HG03103 (cell line): ENCODE measurements around the gene RASA3.

Source experiments
- ATAC-seq: cut with Tn5 transposase; IDR thresholded peaks from one replicate; pipeline ENCODE4 v1.9.1; 2021; ENCODE audit warnings: low read depth; ENCODE audit not compliant: unreplicated experiment

The RASA3 gene

DNA sequence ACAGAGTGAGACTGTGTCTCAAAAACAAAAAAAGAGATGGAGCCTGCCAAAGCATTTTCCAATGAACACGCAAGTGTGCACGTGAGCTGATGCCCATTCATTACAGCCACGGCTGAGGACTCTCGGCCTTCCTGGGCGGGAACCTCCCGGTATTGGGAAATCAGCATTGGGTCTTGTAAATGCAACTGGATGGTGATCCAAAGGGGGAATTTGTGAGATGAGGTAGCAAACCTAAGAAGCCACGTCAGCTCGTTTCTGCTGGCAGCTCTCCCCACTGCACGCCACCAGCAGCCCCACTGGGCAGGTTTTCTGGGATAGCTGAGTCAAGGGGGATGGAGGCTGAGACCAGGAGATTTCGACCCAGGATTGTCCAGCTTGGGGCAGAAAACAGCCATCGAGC, 170.0 kb downstream of the RASA3 start:
- ATAC-seq, result no peak

DNA sequence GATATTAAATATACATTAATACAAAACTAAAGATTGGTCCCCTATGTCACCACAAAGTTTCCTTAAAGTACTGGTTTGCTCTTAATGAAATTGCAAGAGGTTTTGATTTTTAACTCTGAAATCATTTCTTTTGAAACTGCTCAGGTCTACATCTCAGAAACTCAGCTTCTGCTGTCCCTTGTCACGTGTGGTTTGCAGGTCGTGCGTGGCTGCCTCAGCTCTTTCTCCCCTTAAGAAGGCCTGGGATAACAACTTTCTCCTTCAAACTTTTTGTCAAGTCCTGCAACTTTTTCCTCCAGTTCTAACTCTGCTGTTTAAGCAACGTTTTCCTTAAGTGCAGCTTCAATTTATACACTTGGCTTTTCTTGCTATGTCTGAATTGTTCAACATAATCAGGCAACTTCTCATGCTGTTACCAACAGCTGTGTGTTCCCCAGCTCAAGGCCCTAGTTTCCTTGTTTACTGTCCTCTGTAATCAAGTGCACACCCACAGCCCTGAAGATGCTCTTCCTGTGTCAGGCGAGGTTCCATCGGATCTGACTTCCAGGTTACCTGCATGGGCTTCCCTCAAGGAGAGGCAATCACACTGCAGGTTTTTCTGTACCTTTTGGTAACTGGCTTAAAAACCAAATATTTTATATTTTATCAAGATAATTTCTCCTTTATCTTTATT, 172.0 kb downstream of the RASA3 start:
- no peak for ATAC-seq

DNA sequence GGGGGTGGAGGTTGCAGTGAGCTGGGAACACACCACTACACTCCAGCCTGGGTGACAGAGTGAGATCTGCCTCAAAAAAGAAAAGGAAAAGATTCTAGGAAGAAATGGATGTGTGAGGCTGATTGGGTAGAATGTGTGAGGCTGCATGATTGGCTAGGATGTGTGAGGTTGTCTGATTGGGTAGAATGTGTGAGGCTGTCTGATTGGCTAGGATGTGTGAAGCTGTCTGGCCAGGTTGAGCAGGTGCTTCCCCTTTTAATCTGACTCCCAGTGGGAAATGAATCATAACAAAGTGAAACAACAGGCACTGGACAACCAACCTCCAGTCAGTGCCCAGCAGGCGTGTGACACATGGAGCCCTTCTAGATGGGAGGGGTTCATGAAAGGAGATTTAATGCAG, 173.2 kb downstream of the RASA3 start:
- ATAC-seq, result no peak

DNA sequence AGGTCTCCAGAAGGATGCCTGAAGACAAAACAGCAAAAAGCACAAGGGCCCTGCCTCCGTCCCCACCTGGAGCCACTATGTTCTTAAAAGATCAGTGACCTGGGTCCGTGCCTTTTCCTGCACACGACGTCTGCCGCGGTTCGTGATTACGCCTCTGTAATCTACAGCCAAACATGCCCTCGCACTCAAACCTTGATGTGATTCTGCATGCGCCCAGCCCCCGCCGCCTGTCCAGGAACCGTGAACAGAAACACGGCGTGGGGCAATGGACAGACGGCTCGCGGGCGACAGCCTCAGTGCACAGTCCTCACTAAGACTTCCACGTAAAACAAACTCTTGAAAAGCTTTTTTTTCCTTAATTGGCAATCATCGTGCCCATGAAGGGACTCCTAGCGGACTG, 174.1 kb downstream of the RASA3 start:
- ATAC-seq, result no peak

DNA sequence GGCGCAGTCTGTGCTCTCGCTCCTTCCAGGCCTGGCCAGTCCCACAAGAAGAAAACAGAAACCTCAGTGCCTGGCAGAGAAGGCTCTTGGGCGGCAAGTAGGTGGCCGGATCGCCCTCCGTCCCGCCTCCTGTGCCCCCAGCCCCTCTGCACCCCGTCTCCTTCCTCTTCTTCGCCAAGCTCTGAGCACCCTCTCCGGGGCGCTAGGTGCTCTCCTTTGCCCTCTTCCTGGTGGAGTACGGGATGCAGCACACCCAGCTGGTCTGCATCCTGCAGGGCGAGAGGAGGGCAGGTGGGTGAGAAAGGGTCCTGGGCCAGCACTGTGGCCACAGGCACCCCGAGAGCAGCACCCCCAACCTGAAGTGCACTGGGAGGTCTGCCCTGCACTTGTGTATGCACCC, 175.9 kb downstream of the RASA3 start:
- no peak for ATAC-seq

DNA sequence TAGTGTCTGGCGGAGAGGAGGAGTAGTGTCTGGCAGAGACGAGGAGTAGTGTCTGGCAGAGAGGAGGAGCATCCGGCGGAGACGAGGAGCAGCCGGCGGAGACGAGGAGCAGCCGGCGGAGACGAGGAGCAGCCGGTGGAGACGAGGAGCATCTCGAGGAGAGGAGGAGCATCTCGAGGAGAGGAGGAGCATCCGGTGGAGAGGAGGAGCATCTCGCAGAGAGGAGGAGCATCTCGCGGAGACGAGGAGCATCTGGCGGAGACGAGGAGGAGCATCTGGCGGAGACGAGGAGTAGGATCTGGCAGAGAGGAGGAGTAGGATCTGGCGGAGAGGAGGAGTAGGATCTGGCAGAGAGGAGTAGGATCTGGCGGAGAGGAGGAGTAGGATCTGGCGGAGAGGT, 176.7 kb downstream of the RASA3 start:
- ATAC-seq, result no peak

DNA sequence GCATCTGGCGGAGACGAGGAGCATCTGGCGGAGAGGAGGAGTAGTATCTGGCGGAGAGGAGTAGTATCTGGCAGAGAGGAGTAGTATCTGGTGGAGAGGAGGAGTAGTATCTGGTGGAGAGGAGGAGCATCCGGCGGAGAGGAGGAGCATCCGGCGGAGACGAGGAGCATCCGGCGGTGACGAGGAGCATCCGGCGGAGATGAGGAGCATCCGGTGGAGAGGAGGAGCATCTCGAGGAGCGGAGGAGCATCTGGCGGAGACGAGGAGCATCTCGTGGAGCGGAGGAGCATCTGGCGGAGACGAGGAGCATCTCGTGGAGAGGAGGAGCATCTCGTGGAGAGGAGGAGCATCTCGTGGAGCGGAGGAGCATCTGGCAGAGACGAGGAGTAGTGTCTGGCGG, 177.2 kb downstream of the RASA3 start:
- ATAC-seq, result no peak

DNA sequence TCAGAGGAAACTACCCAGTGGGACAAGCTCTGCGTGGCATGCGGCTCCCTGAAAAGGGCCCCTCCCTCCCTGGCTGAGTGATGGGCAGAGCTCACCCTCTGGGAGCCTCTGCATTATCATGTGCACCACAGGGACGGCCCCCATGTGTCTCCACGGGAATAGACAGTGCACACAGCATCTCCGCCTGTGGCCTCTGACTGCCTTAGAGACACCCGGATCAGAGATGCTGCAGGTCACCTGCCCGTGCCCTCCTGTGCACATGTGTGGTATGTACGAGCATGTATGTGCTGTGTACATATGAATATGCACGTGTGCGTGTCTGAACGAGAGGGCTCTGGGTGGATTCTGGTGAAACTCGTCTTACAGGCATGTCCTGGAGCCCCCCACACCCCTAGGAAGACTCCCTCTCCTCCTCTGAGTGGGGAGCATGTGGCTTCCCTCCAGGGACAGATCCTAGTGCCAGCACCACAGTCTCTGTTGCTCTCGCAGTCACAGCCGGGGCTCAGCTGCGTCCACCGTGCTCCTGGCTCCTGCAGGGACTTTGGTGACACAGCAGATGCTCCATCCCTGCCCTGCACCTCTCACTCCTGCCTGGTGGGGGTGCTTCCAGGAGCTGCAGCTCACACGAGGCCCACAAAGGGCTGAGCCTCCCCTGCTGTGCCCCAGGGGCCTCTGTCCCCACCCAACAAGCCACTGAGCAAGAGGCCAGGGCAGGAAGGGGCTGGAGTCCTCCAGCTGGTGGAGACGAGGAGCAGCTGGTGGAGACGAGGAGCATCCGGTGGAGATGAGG, 178.2 kb downstream of the RASA3 start:
- ATAC-seq, result no peak

DNA sequence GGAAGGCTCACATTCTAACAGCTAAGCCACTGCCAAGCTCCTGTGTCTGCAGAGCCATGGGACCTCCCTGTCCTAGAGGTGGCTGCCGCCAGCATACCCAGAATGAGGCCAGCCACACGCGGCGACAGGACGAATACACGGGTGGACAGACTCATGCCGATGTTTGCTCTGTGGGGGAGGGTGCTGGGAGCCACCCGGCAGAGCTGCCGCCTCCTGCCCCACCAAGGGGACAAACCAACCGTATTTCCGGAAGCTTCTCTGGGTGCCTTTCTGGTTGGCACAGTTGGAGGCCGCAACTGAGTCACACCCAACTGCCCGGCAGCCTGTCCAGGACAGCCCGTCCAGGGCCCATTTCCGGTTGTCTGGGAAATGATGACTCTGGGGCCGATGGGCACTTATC, 178.9 kb downstream of the RASA3 start:
- no peak for ATAC-seq

DNA sequence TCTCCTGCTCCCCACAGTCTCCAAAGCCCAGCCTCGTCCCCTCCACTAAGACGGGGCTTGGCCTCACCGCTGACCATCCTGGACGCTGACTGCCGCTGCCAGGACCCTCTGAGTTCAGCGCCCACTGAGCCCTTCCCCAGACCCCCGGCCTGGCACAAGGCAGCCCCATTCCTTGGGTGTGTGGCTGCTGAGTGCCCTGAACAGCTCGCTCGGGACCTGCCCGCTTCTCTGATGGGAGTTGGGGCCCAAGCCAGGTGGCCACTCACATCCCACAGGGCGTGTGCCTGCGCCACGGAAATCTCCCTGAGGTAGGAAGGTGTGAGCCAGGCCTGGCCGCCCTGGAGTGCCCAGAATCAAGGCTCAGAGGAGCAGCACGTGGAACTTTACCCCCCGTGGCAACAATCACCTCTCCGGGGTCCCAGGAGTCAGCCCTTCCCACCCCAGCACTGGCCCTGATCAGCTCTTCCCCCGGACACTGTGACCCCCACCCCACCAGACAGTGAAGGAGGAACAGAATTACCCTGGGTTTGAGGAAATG, 179.4 kb downstream of the RASA3 start:
- ATAC-seq, result no peak

DNA sequence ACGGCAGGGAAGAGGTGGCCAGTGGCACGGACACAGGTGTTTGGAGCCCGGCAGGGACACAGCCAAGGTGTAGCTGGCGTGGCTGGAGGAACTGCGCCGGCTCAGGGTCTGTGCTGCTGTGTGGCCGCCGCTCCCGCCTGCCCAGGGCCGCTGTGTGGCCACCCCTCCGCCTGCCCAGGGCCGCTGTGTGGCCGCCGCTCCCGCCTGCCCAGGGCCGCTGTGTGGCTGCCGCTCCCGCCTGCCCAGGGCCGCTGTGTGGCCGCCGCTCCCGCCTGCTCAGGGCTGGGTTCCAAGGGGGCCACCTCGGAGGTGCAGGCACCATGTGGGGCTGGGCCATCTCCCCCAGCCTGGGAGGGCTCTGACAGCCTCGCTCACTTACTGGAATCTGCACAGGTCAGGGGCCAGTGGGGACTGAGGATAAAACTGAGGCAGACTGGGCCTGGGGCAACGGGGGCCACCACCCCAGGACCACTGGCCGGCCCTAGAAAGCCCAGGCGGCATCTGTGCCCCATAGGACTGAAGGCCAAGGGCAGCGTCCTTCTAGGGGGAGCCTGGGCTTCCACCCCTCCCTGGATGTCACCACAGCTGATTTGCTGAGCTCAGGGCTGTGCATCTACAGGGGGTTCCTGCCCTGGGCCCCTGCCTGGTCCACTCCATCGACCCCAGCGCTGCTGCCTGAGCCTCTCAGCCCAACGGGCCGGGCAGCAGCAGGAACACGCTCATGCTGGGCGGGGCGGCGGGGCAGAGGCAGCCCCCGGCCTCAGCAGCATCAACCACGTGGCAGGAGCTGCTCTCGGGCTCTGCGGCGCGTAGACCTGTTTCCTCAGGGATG, 180.1 kb downstream of the RASA3 start:
- no peak for ATAC-seq

DNA sequence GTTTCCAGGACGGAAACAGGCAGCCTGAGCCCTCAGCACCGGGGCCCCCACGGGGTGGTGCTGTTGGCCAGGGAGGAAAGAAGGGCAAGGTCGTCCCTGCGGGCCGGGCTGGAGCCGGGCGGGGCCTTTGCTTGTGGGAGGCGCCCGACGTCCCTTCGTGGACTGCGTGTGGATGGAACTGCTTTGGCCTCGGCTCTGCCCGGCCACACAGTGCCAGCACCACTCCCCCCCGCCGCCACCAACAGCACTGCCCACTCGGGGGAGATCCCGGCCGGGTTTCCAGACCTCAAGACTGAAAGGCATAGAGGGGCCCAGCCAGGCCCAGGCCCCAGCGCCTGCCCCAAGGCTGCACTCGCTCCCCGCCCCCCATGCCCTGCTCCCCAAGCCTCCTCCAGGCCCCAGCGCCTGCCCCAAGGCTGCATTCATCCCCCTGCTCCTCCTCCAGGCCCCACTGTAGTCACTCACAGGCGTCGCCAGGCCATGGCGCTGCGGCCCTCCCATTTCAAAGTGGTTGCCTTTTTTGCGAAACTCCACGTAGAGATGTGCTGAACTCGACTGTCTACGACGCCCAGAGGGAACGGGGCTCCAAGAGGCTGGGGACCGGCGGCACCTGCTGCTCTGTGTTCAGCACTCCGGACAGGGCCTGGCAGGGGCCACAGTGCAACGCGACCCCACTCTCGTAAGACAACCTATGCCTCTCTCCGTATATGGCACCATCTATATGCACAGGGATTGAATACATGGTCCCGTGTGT, 181.0 kb downstream of the RASA3 start:
- peak; percentile 67 for ATAC-seq

DNA sequence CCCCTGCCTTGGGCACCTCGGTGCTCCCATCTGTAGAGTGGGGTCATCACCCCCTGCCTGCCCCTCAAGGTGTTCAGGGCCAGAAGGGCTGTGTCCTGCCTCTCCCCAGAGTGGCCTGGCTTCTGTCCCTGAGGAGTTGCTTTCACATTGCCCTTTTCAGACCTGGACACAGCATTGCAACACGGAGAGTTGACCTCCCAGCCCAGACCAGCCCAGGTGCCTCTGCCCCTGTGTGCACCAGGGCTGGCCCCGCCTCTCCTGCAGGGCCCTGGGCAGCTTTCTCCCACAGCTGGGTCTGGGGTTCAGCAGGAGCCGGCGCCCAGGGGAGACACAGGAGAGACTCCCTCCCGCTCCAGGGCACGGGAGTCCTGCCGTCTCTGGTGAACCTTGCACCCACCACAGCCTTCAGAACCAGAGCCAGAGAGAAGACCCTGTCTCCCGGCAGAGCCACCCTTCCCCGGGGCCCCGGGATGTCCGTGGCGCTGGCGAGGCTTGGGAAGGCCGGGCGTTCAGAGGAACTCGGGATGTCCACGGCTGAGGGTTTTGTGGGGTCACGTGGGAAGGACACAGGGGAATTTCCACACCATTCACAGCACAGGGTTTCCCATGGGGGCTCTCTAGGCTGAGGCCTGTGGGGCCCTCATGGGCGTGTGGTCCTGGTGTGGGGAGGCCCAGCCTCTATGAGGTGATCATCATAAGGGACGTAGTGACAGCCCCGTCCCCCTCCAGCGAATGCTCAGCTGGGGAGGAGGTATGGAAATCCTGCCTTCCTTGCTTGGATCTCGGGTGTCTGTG, 181.8 kb downstream of the RASA3 start:
- ATAC-seq, result peak; percentile 21

DNA sequence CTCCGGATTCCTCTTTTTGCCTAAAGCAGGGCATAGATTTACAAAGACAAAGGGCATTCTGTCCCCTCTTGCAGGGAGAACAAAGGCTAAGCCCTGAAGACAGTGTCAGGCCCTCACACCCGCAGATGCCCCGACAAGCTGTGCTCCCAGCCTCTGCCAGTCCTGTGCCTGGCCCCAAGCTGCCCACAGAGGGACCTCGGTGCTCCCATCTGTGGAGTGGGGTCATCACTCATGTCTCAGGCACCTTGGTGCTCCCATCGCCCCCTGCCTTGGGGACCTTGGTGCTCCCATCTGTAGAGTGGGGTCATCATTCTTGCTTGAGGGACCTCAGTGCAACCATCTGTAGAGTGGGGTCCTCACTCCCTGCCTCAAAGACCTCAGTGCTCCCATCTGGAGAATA, 182.9 kb downstream of the RASA3 start:
- no peak for ATAC-seq

DNA sequence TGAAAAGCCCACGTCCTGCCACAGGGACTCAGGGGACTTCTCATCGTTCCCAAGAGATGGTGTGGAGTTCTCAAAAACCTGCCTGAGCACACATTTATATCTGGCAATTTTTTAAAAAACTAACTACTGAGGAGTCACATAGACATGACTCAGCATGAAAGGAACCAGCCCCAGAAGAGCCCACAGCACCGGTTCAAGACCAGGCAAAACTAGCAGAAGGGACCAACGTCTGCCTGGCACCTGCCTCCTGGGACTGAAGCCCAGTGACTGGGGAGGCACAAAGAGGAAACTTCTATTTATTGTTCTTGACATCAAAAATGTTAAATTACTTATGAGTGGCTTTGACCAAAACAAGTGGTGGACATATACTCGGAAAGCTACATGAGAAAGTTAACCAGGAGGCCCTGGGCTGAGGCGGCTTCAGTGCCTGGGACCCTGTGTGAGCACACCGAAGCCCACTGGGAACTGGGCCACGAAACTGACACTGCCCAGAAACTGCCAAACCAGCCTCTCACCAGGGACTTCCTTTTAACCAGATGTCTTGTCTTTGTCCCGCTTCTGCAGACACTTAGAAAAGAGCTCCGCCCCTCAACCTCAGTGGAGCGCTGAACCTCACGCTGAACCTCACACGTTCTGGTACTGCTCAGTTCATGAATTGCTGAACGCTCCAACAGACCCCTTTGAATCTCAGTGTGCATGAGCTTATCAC, 184.2 kb downstream of the RASA3 start:
- no peak for ATAC-seq

DNA sequence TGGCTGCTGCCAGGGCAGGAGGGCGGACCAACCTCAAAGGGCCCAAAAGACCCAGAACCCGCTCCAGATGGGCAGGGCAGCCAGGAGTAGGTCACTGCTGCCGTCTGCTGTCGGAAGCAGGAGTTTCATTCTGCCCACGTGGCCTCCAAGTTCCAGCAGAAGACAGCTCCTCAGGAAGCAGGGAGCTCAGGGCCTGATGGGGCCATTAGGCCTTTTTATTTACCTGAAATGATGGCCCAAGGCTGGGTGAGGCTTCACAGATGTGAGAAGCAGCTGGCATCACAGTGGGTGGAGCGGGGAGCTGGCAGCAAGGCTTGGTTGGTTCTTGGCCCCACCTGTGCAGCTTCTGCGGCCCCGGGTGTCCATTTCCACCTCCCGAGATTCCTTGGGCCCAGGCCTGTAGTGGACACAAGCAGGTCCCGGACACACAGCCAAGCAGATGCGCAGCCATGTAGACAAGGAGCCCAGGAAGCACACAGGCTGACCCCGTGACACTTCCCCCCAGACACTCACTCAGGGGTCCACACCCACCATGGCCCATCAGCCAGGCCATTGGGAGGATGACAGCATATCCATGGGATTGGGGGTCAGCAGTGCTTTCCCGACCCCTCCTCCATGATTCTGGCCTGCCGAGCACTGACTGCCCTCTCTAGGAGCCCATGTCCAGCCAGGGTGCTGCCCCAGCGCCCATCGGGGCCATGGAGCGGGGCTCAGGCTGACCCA, 185.0 kb downstream of the RASA3 start:
- ATAC-seq, result no peak

DNA sequence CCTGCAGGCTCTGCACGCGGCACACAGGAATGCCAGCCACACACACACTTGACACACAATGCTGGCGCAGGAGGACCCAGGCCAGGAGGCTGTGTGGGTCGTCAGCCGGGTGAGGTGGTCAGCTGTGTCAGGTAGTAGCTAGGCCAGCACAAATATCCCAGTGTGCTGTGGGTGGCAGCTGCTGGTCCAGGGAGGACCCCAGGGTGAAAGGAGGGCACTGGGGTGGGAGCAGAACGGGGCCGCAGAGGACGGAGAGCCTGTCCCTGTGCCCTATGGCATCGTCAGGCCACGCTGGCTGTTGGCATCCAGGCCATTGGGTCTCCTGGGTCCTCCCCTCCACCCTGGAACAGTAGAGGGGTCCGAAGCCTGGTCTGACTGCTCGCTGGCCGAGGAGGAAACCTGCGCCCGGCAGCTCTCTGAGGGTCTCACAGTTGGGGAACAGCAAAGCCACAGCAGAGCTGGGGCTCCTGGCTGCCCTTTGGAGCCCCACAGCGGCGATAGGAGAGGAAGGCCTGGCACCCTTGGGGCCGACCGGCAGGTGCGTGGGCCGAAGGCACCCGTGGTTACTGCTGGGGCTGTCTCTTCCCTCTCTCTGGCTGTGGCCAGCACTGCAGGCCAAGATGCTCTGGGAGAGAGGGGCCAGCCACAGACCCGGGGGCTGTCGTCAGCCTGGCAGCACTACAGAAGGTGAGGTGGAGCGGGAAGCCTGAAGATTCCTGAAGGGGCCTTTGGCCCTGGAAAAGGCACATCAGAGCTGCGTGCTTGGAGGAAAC, 185.8 kb downstream of the RASA3 start:
- ATAC-seq, result no peak
